ENCODE data around the gene ZC3H14. TPM values are rescaled to one million over a fixed set of nuclear protein-coding genes. Genes with fewer than 3 reads are reported as not detected.

Gene ZC3H14
- polyA plus RNA-seq, 1 of the 3 experiments (the other 2 are of a cell fraction) = 61.5 TPM

DNA sequence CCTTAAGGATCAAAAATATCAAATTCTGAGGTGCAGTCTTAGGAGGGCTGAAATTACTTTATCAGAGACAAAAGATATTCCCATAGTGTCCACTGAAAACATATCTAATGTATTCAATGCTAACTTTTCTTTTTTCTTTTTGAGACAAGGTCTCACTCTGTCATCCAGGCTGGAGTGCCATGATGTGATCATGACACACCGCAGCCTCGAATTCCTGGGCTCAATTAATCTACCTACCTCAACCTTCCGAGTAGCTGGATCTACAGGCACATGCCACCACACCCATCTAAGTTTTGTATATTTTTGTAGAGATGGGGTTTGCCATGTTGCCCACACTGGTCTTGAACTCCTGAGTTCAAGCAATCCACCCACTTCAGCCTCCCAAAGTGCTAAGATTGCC is 68.3 kb downstream of the ZC3H14 start:
- no peak overlapping the region for H3K9ac ChIP-seq
- no peaks in the 10 kb centered on the region for H3K79me2 ChIP-seq (ENCODE audit: insufficient read depth)
- no peak overlapping the region for H2AFZ ChIP-seq (ENCODE audit: low read depth)
- no peaks in the 10 kb centered on the region for H3K9me3 ChIP-seq
- no peaks in the 10 kb centered on the region for H4K20me1 ChIP-seq (ENCODE audit: insufficient read depth)
- H3K4me3 ChIP-seq (ENCODE audit: low read depth in 2 of 2, low read length in 1 of 2) = no peak overlapping the region
- H3K36me3 ChIP-seq (replicated peaks in 1 of 2; ENCODE audit: control insufficient read depth in 1 of 2, insufficient read depth in 2 of 2, low read length in 1 of 2) = peaks cover 0 to 9% of the 10 kb centered on the region in 2 experiments
- H3K4me1 ChIP-seq (ENCODE audit: control insufficient read depth in 1 of 2, insufficient read depth in 2 of 2, low read depth in 1 of 2, low read length in 1 of 2) = no peaks in the 10 kb centered on the region
- no peaks in the 10 kb centered on the region for H3F3A ChIP-seq (replicated peaks; ENCODE audit: insufficient read depth)
- TF ChIP-seq TCF12 (IDR thresholded peaks at IDR 0.05) = no peak
- no peak for TF ChIP-seq RCOR1 (IDR thresholded peaks at IDR 0.05; ENCODE audit: low read length)
- TF ChIP-seq JUND (IDR thresholded peaks at IDR 0.05) = no peak
- TF ChIP-seq TEAD4 (IDR thresholded peaks at IDR 0.05; ENCODE audit: borderline replicate concordance, insufficient read depth) = no peak
- no peak for TF ChIP-seq FOXJ3 (CRISPR knock-in tag; IDR thresholded peaks at IDR 0.05)
- no peak for TF ChIP-seq EZH2phosphoT487 (IDR thresholded peaks at IDR 0.05; ENCODE audit: borderline replicate concordance, low read depth)
- TF ChIP-seq GABPA (IDR thresholded peaks at IDR 0.05; ENCODE audit: low read depth) = no peak
- TF ChIP-seq CHD2 (IDR thresholded peaks at IDR 0.05; ENCODE audit: low read length, partially characterized antibody) = no peak
- TF ChIP-seq FOSL2 (IDR thresholded peaks at IDR 0.05; ENCODE audit: borderline replicate concordance, low read depth) = no peak
- no peak for TF ChIP-seq ELF1 (IDR thresholded peaks at IDR 0.05)
- TF ChIP-seq, protein P1, sequence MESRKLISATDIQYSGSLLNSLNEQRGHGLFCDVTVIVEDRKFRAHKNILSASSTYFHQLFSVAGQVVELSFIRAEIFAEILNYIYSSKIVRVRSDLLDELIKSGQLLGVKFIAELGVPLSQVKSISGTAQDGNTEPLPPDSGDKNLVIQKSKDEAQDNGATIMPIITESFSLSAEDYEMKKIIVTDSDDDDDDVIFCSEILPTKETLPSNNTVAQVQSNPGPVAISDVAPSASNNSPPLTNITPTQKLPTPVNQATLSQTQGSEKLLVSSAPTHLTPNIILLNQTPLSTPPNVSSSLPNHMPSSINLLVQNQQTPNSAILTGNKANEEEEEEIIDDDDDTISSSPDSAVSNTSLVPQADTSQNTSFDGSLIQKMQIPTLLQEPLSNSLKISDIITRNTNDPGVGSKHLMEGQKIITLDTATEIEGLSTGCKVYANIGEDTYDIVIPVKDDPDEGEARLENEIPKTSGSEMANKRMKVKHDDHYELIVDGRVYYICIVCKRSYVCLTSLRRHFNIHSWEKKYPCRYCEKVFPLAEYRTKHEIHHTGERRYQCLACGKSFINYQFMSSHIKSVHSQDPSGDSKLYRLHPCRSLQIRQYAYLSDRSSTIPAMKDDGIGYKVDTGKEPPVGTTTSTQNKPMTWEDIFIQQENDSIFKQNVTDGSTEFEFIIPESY (IDR thresholded peaks at IDR 0.05; ENCODE audit: borderline replicate concordance, low read depth) = no peak
- TF ChIP-seq, protein P2, sequence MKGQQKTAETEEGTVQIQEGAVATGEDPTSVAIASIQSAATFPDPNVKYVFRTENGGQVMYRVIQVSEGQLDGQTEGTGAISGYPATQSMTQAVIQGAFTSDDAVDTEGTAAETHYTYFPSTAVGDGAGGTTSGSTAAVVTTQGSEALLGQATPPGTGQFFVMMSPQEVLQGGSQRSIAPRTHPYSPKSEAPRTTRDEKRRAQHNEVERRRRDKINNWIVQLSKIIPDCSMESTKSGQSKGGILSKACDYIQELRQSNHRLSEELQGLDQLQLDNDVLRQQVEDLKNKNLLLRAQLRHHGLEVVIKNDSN (IDR thresholded peaks at IDR 0.05; ENCODE audit: borderline replicate concordance, low read depth) = no peak
- TF ChIP-seq TAF1 (IDR thresholded peaks at IDR 0.05; ENCODE audit: borderline replicate concordance, low read depth, low read length) = no peak
- TF ChIP-seq MEF2A (IDR thresholded peaks at IDR 0.05; ENCODE audit: borderline replicate concordance, low read depth) = no peak
- H3K9me2 ChIP-seq = no peaks in the 10 kb centered on the region
- POLR2A ChIA-PET = no interaction called here
- H3K27ac ChIP-seq (ENCODE audit: low read depth in 2 of 2, low read length in 1 of 2) = no peak overlapping the region
- H3K4me2 ChIP-seq = no peak overlapping the region
- WGBS (ENCODE audit: low lambda C conversion rate) = 81% methylated on average over 3 of the region's 3 CpGs
- CTCF ChIA-PET = no interaction called here
- no peaks in the 10 kb centered on the region for H3K27me3 ChIP-seq (ENCODE audit: insufficient read depth)
- no peak for DNase-seq

DNA sequence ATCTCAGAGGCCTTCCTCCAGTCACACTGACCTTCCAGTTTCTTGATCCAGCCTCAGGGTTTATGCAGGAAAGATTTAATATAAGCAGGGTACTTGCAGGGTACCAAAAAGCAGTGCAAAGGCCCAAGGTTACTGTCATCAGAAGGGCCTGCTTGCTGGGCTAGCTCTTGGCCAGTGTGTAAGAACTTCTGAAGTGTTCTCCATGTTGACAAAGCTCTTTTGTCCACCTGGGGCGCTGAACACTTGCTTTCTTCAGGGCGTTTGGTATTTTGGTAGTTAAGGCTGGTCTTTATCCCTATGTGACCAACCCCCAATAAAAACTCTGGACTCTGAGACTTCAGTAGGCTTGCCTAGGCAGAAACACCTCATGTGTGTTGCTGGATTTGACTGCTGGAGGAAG is 69.7 kb downstream of the ZC3H14 start:
- Histone ChIP-seq H3K79me2 (ENCODE audit: insufficient read depth) (no peaks in the 10 kb centered on the region), H3K9me2 (no peaks in the 10 kb centered on the region), H3K9ac (no peak overlapping the region), H3K36me3 (replicated peaks in 1 of 2; ENCODE audit: control insufficient read depth in 1 of 2, insufficient read depth in 2 of 2, low read length in 1 of 2) (peaks cover 0 to 9% of the 10 kb centered on the region in 2 experiments), H4K20me1 (ENCODE audit: insufficient read depth) (no peaks in the 10 kb centered on the region), H3K4me2 (no peak overlapping the region), H3K4me1 (ENCODE audit: control insufficient read depth in 1 of 2, insufficient read depth in 2 of 2, low read depth in 1 of 2, low read length in 1 of 2) (no peaks in the 10 kb centered on the region), H3K4me3 (ENCODE audit: low read depth in 2 of 2, low read length in 1 of 2) (no peak overlapping the region), H3K27me3 (ENCODE audit: insufficient read depth) (no peaks in the 10 kb centered on the region), H2AFZ (ENCODE audit: low read depth) (no peak overlapping the region), H3K9me3 (no peaks in the 10 kb centered on the region), H3K27ac (ENCODE audit: low read depth in 2 of 2, low read length in 1 of 2) (no peak overlapping the region; a peak in 1 of 4 replicates), H3F3A (replicated peaks; ENCODE audit: insufficient read depth) (no peaks in the 10 kb centered on the region)
- no peak for DNase-seq
- WGBS (ENCODE audit: low lambda C conversion rate) = 73% methylated on average over 2 of the region's 2 CpGs
- POLR2A ChIA-PET = no interaction called here
- CTCF ChIA-PET = interaction anchor here (1.6 kb wide), 1 partner anchor 21 kb away, joined by 5 read pairs; no protein-coding TSS in a partner anchor
- TF ChIP-seq CHD2 (IDR thresholded peaks at IDR 0.05; ENCODE audit: low read length, partially characterized antibody) (no peak), SMC3 (IDR thresholded peaks at IDR 0.05; ENCODE audit: low read depth, low read length) (no peak), MXI1 (IDR thresholded peaks at IDR 0.05; ENCODE audit: low read depth, low read length) (no peak), FOXJ3 (CRISPR knock-in tag; IDR thresholded peaks at IDR 0.05) (no peak), GATA2 (CRISPR knock-in tag; IDR thresholded peaks at IDR 0.05) (no peak), RFX5 (IDR thresholded peaks at IDR 0.05; ENCODE audit: low read length) (no peak), RAD21 (IDR thresholded peaks at IDR 0.05; ENCODE audit: low read length) (no peak), NRF1 (IDR thresholded peaks at IDR 0.05; ENCODE audit: low read depth, low read length) (no peak), GABPA (IDR thresholded peaks at IDR 0.05; ENCODE audit: low read depth) (no peak), POLR2AphosphoS5 (IDR thresholded peaks at IDR 0.05; ENCODE audit: low read depth, low read length) (no peak), TEAD4 (IDR thresholded peaks at IDR 0.05; ENCODE audit: borderline replicate concordance, insufficient read depth) (no peak)
- TF ChIP-seq, protein P2 (IDR thresholded peaks at IDR 0.05; ENCODE audit: borderline replicate concordance, low read depth) = no peak

Measured in SK-N-SH (cell line).